Effector memory CD4-positive, alpha-beta T cell (primary cell): ENCODE data around the gene MDFIC2.

Experiments
- DNase-seq, 3 donors: peaks; one replicate each; pipeline ENCODE4 v3.0.0-alpha.2; 2020
- H3K27ac ChIP-seq: 2 replicates; pipeline ENCODE4 v1.7.0; 2013; ENCODE audit warnings: mild to moderate bottlenecking, low read length, moderate library complexity; ENCODE audit not compliant: insufficient read depth, poor library complexity, severe bottlenecking
- H3K27me3 ChIP-seq: replicated peaks from 2 replicates; pipeline ENCODE4 v1.7.0; 2013; ENCODE audit warnings: mild to moderate bottlenecking, low read length; ENCODE audit not compliant: insufficient read depth, control insufficient read depth, poor library complexity, severe bottlenecking
- H3K36me3 ChIP-seq: 2 replicates; pipeline ENCODE4 v1.7.0; 2013; ENCODE audit warnings: mild to moderate bottlenecking, low read length, moderate library complexity; ENCODE audit not compliant: control insufficient read depth, insufficient read depth
- H3K4me1 ChIP-seq: 2 replicates; pipeline ENCODE4 v1.7.0; 2013; ENCODE audit warnings: low read length, mild to moderate bottlenecking; ENCODE audit not compliant: control insufficient read depth, insufficient read depth, poor library complexity, severe bottlenecking
- H3K4me3 ChIP-seq: 2 replicates; pipeline ENCODE4 v1.7.0; 2013; ENCODE audit warnings: low read length, low read depth, mild to moderate bottlenecking; ENCODE audit not compliant: insufficient read depth, poor library complexity, severe bottlenecking
- H3K9me3 ChIP-seq: 2 replicates; pipeline ENCODE4 v1.7.0; 2013; ENCODE audit warnings: mild to moderate bottlenecking, low read length, moderate library complexity; ENCODE audit not compliant: control insufficient read depth

Gene MDFIC2

GRCh38 chr3:70149714-70150400, 162.6 kb downstream of the MDFIC2 start:
- Histone ChIP-seq H3K27ac (no peak overlapping the region), H3K9me3 (no peaks in the 10 kb centered on the region), H3K27me3 (no peaks in the 10 kb centered on the region), H3K4me1 (no peaks in the 10 kb centered on the region), H3K36me3 (no peaks in the 10 kb centered on the region), H3K4me3 (no peak overlapping the region)
- DNase-seq, result no peak
